Measurements from ENCODE around the gene STK39.

GRCh38 chr2:168294409-168294808 lies 47.0 kb upstream of the STK39 start:
- no peak for TF ChIP-seq CTCF (optimal IDR thresholded peaks at IDR 0.05 in 1 of 3, IDR thresholded peaks at IDR 0.05 in 1 of 3, conservative IDR thresholded peaks at IDR 0.05 in 1 of 3; ENCODE audit: extremely low read depth in 1 of 3, insufficient read depth in 2 of 3, low read length in 3 of 3)
- TF ChIP-seq EZH2 (IDR thresholded peaks at IDR 0.05; ENCODE audit: low read length) = no peak
